Stimulated activated CD8-positive, alpha-beta memory T cell treated with anti-CD3 and anti-CD28 coated beads, Interleukin-4, amount 100 ng/mL, for 4 hours (primary cell): Measurements from ENCODE around the gene AMT.
"Not testable (repeated sequence)": the region's sequence is repeated elsewhere in the genome, so short reads cannot be mapped to it uniquely, and the experiment has no call there.

ENCODE experiments used
- DNase-seq, 2 donors: peaks; one replicate each; pipeline ENCODE4 v3.0.0-alpha.2; 2020; ENCODE audit warnings: low read depth in 2 of 2, low spot score in 1 of 2

The AMT gene

DNA sequence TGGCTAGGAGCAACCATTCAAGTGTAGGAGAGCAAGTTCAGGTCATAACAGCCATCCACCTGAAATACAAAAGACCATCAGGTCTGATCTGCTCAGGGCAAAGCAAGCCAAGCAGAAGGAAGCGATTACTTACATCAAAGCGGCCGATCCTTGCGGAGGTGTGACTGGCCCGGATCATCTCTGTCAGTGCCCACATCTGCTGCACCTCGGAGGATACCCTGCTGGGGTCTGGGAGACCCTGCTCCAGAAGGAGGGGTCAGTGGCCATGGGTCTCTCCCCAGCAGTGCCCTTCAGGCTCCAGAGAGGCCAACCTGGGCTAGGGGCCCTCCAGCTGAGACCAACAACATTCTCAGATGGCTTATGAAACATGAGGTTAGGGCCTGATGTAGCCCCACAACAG lies 2.5 kb upstream of the AMT start:
- no peak for DNase-seq

DNA sequence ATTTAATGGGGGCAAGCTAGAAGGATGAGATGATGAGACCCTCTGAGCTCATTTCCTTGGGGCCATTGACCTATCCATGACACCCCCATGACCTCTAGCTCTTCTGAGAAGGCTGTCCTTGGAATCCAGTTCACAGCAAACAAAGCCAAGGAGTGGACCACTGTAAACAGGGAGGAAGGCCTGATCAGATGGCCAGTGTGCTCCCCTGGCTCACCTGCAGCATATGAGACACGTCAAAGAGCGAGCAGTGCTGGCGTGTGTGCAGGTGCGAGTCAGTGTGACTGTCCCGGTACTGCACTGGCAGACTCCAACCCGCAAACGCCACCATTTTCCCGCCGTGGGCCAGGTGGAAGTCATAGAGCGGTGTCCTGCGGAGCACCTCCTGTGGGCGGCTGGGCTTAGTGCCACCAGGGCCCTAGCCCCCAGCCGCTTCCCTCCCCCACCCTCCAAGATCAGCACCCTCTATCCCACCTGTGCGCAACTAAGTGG lies 339 bp downstream of the AMT start:
- DNase-seq, result no peak

DNA sequence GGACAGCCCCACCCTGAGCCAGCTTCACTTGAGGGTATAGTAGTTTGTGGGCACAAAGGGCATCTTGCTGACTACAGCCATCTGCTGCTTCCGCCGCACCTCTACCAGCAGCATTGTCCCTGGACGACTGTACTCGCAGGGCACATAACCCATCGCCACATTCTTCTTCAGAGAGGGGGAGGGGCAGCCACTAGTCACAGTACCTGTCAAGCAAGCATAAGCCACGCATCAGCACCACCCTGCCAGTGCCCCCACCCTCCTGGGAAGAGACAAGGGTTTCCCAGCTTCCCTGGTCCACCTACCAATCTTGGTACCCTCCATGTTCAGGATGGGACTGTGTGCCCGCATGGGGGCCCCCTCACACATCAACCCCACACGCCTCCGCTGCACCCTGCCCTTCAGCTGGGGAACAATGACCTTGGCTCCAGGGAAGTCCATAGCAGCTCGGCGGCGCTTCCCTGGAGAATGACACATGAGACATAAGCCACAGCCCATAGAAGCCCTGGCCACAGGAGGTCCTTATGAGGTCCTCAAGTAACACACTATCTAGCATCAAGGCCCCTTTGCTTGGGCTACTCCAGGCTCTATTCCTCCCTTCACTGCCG lies 4.7 kb downstream of the AMT start:
- no peak for DNase-seq

DNA sequence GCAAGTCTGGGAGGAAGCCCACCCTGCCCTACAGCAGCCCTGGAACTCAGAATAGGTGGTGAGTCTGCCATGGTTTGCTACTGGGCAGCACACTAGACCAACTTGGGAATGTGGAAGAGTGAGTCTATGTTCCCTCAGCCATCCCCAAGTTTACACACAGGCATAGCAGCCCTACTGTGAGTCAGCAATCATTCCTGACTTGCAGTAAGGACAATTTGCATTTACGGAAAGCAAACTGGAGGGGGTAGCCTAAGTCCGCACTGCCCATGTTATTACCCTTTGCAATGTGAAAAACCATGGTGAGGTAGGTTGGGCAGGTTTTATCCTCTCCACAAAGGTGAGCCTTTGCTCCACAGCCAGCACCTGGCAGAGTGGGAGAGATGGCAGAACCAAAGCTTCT lies 5.4 kb downstream of the AMT start:
- no peak for DNase-seq

DNA sequence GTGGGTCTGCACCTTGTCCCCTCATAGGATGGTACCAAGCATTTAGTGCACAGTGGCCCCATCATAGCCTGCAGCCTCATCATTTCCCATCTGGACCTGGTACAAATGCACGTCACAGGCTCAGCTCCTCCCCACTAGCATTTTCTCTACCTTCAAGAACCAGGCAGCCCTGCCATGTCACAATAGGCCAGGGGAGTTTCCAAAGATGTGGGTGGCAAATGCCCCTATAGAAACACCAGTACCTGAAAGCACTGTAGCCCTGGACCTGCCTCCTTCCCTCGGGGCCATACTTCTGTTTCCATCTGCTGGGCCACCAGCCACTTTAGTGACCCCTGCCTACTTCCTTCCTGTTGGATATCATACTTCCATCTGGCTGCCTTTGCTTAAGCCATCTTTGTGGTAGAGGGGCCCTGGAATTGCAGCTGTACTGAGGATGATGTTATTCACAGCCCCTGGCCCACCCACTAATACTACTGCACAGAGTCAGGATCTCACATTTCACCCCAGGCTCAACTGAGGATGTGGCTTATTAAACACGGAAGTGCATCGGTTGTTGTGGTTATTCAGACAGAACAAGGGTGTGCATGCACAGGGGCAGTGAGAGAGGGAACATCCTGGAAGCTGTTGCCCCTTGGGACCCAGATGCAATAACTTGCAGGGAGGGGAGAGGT lies 6.2 kb downstream of the AMT start:
- DNase-seq, result peak in 1 of 2 donors; percentile 43

DNA sequence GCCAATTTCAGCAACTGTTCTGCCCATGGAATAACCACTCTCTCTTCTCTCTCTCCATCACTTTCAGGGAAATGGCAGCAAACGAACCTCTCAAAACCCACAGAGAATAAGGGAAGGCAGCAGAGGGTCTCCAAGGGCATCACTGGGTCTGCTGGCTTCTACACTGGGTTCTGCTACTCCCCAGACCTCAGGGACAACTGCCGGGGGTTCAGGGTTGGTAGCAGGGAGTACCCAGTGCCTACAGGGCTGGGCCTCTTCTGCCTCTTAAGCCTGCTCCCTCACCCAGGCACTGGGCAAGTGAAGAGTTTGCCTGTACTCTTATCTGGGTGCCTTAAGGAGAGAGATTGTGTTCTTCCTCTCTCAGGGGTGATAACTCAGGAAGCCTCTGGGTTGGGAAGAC lies 7.5 kb downstream of the AMT start:
- no peak for DNase-seq

DNA sequence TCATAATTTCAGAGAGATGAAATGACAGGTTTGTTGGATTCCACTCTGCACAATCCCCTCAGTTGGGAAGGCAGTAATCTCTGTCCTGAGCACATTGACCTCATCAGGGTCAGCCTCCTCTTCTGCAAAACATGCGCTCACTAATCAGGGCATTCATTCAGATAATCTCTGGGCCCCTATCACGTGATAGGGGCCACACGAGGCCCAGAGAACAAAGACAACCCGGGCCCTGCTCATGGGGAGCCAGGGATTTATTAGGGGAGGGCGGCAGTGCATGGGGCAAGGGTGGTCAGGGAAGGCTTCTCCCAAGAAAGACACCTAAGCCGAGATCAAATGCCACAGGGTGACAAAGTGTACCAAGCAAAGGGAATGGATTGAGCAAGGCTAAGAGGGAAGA lies 8.9 kb downstream of the AMT start:
- DNase-seq, result no peak

DNA sequence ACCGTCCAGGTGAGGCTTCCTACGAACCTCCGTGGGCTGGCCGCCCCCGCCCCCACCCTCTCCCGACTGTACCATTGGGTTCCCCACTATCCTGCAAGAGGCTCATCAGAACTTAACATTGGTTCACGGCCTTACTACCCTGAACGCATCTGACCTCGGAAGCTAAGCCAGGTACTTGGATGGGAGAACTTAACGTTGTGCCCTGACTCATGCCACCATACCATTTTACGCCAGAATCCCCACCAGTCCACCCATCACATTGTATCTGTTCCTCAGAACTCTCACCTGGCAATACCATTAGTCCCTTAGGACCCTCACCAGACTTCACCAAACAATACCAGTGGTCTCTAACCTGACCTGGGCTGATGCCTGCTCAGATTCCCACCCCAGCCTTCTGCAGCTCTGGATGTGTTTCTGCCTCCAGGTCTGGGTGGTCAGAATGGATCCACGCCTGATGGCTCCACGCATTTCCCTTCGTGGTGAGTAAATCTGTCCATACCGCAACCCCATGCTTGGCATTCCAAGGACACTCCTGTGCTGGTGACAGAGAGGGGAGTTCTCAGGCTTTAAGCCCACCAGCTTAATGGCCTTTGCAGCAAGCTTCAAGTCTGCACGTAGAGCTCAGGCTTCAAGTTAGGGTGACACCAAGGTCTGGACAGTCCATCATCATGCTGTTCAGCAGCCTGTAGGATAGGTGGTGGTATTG lies 9.5 kb downstream of the AMT start:
- no peak for DNase-seq

DNA sequence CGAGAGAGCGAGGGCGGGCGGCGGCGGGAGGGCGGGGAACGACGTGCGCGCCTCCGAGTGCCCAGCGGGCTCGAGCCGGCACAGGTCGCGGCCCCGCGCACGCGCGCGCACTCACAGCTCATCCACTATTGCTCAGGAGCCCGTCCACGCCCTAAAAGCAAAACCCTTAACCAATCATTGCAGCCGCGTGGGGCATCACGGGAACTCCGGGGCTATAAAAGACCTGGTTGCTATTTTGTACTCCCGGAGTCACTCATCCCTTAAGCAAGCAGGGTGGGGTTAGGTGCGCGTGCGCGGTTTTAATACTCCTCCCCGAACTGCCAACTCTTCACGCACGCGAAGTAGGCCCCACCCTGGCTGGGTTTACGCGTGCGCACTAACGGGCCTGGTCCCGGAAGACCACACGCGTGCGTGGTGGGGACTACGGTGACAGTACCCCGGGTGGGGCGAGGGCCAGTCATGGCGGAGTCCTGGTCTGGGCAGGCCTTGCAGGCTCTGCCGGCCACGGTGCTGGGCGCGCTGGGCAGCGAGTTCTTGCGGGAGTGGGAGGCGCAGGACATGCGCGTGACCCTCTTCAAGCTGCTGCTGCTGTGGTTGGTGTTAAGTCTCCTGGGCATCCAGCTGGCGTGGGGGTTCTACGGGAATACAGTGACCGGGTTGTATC lies 10.2 kb downstream of the AMT start, which contains the start of the genes RHOA and TCTA:
RHOA (minus strand) TSS at position 9 of the 664 bp plus-strand sequence. CDS start 36,387 bp downstream, outside the sequence.
TCTA (plus strand) TSS at position 456 of the 664 bp plus-strand sequence; CDS start at position 460, 4 bp downstream.
- DNase-seq, result peak; percentile 96 to 98

DNA sequence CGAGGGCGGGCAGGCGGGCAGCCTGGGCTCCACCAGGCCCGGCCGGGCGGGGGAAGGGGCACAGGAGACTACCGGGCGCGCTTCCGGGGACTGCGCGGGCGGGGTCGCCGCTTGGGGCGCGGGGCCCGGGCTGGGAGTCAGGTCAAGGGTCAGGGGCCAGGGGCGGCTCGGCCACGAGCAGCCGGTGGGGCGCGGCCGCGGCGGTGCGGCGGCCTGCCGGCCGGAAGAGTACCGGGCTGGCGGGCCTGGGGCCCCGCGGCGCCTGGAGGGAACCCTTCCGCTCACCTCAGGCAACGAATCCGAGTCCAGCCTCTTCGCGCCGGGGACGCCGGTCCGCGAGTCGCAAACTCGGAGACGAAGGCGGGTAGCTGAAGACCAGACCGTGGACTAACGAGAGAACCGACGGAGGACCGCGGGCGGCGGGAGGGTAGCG lies 10.7 kb downstream of the AMT start:
- DNase-seq, result peak in 1 of 2 donors; percentile 22

DNA sequence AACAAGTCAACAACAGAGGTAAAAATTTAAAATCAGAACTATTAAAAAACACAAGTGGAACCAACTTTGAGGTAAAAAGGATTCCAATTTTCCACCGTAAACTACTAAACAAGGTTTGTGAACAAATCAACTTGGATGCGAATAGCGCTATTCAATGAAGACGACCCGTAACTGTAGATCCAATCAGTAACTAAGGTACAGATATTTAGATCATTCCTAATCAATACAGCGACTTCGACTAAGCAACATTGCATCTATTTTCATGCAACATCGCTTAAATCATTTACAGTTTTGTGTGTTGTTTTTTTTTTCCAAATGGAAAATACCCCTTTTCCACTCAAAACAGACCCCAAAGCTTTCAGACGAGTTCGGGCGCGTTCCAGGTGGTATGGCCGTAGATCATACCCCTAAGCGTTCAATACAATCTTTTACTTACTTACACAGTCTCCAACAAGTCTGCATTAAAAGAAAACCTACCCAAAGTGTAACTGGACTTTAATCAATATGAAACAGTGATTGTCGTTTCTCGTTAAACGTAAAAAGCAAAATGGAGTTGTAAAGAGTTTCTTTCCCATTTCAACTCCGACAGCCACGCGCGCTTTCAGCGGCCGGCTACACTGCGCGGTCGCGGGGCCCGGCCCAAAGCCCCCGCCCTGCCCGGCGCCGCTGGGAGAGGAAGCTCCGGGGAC lies 11.3 kb downstream of the AMT start:
- no peak for DNase-seq

DNA sequence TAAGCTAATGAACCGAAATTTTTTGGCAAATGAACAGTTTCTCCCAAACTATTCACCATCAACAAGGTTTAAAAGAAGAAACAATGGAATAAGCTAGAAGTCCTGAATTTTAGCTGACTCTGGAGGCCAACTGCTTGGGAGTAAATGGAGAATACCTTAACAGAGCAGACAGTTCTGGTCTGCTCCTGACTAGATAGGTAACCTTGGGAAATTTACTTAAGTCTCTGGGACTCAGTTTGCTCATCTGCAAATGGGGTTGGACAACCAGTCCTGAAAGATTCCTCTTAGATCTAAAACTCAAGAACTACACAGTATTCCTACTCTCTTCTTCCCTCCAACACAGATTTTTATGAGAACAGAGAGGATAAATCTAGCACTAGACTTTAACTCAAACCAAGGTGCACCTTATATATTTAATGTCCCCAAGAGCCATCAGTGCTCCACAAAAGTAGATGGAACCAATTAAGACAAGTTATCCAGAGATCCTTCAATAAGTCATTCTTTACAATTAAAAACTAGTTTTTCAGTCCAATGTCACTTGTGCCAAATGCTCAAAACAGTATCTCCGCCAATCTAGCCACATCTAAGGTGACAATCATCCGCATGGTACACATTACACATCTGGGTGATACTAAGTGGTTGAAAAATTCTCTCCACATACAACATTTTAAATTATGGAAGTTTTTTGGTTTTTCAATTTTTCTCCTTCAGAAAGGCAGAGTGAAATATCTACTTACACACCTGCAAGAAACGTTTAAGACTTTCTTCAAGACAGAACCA lies 12.0 kb downstream of the AMT start:
- DNase-seq, result no peak

DNA sequence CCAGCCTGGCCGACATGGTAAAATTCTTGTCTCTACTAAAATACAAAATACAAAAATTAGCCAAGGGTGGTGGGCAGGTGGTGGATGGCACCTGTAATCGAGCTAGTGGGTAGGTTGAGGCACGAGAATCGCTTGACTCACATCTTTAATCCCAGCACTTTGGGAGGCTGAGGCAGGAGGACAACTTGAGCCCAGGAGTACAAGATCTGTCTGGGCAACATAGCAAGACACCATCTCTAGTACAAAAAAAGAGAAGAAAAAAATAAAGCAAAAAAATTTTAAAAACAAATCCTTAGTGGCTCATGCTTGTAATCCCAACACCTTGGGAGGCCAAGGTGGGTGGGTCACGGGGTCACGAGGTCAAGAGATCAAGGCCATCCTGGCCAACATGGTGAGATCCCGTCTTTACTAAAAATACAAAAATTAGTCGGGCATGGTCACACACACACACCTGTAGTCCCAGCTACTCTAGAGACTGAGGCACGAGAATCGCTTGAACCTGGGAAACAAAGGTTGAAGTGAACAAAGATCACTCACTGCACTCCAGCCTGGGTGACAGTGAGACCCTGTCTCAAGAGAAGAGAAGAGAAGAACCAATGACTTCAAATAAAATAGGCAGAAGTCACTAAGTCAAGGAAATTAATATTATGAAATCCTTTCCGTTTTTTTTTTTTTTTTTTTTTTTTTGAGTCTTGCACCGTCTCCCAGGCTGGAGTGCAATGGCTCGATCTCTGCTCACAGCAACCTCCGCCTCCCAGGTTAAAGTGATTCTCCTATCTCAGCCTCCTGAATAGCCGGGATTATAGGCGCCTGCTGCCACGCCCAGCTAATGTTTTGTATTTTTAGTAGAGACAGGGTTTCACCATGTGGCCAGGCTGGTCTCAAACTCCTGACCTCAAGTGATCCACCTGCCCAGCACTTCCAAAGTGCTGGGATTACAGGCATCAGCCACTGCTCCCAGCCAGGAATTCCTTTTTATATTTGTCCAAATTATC lies 15.4 kb downstream of the AMT start:
- no peak for DNase-seq

DNA sequence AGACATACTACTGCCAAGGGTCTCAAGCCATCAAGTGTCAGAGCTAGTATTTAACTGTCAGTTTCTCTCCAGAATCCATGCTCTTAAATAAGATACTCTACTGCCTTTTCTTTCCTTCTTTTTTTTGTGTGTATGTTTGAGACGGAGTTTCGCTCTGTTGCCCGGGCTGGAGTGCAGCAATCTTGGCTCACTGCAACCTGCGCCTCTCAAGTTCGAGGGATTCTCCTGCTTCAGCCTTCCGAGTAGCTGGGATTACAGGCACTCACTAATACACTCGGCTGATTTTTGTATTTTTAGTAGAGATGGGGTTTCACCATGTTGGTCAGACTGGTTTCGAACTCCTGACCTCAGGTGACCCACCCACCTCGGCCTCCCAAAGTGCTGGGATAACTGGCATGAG lies 16.7 kb downstream of the AMT start:
- DNase-seq, result not testable (repeated sequence)

DNA sequence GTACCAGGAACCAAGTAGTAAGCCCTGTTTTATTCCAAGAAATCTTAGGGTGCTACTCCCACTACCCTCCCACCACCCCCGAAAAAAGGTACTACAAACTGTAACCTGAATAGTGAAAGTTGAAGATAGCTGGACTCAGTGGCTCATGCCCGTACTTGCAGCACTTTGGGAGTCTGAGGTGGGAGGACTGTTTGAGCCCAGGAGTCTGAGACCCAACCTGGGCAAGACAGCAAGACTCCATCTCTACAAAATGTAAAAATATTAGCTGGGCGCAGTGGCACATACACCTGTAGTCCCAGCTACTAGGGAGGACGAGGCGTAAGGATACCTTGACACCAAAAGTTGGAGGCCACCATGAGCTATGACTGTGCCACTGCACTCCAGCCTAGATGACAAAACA lies 18.4 kb downstream of the AMT start:
- DNase-seq, result no peak

DNA sequence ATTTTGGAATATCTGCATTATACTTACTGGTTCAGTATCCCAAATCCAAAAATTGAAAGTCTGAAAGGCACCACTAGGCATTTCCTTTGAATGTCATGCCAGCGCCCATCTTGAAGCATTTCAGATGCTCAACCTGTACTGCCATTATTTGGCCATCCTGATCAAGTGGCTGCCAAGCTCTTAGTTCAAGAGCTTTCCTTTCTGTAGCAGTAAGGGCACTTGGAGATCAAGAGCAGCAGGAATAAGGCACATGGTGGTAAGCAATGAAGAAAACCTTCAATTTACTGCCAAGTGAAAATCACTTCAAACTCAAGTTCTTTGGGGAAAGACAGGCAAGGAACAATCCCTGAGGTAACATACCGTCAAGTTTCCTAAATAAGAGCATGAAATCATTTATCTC lies 20.5 kb downstream of the AMT start:
- DNase-seq, result no peak

DNA sequence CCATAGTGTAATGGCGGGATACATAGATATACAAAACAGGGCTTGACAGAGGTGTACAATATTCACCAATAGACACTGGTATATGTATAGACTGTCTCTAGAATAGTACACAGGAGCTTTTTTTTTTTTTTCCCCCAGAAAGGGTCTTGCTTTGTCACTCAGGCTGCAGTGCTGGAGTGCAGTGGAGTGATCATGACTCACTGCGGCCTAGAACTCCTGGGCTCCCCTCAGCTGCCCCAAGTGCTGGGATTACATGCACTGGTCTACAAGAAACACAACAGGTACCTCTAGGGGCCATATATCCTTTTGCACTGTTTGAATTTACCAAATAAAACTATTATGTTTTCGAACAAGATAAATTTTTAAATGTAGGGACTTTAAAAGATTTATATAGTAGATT lies 22.8 kb downstream of the AMT start:
- no peak for DNase-seq

DNA sequence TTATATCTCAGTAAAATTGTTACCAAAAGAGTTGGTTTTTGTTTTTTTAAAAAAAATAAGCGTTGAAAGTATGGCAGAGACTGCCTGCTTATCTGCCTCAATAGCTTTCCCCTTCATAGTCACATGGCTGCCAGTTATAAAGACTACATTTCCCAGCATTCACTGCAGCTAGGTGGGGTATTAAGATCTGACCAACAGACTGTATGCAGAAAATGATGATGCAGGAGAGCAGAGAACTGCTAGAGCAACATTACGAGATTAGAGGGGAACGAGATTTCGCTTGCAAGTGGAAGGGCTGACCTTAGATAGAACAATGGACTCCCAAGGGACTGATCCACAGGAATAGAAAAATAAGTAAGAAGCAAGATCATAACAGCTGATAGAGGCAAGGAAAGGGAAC lies 24.8 kb downstream of the AMT start:
- DNase-seq, result no peak

DNA sequence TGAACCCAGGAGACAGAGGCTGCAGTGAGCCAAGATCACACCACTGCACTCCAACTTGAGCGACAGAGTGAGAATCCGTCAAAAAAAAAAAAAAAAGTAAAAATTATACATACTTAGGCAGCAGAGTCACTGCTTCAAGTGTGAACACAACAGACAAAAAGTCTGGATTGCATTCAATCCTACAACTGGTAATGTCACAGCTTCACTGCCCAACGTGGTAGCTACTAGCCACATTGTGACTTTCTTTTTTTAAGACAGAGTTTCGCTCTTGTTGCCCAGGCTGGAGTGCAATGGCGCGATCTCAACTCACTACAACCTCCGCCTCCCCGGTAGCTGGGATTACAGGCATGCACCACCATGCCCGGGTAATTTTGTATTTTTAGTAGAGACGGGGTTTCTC lies 31.0 kb downstream of the AMT start:
- DNase-seq, result not testable (repeated sequence)
